Mesenchymal stem cell (in vitro differentiated cells and primary cell): ENCODE measurements around the gene PPIAL4G. TPM values are rescaled to one million over a fixed set of nuclear protein-coding genes. Genes with fewer than 3 reads are reported as not detected.
"Not testable (repeated sequence)": the region's sequence is repeated elsewhere in the genome, so short reads cannot be mapped to it uniquely, and the experiment has no call there.

Experiments
- DNase-seq: peaks from one replicate; pipeline ENCODE4 v3.0.0-alpha.2; 2013
- H2AFZ ChIP-seq: one replicate; pipeline ENCODE4 v1.6.1; 2013; ENCODE audit warnings: low read depth, mild to moderate bottlenecking, control low read depth, inconsistent platforms, low read length, moderate library complexity
- H2AK5ac ChIP-seq: 2 replicates; pipeline ENCODE4 v1.6.1; 2013; ENCODE audit warnings: low read length, moderate library complexity, mild to moderate bottlenecking, inconsistent platforms; ENCODE audit not compliant: severe bottlenecking
- H2BK120ac ChIP-seq: one replicate; pipeline ENCODE4 v1.6.1; 2013; ENCODE audit warnings: low read depth, mild to moderate bottlenecking, inconsistent platforms, low read length, moderate library complexity
- H2BK12ac ChIP-seq, 2 experiments: one replicate each; pipeline ENCODE4 v1.6.1; 2013; ENCODE audit warnings: inconsistent platforms in 2 of 2, low read length in 2 of 2, mild to moderate bottlenecking in 2 of 2, moderate library complexity in 2 of 2, control low read depth in 1 of 2
- H2BK15ac ChIP-seq: one replicate; pipeline ENCODE4 v1.6.1; 2013; ENCODE audit warnings: mild to moderate bottlenecking, low read depth, inconsistent platforms; ENCODE audit not compliant: poor library complexity, severe bottlenecking
- H2BK5ac ChIP-seq: 2 replicates; pipeline ENCODE4 v1.6.1; 2013; ENCODE audit warnings: low read depth, mild to moderate bottlenecking, low read length, control low read depth, inconsistent platforms; ENCODE audit not compliant: poor library complexity, severe bottlenecking
- H3K14ac ChIP-seq, 2 experiments: one replicate each; pipeline ENCODE4 v1.6.1; 2013; ENCODE audit warnings: inconsistent platforms in 2 of 2, low read length in 2 of 2, control low read depth in 1 of 2, mild to moderate bottlenecking in 1 of 2, moderate library complexity in 1 of 2
- H3K18ac ChIP-seq, 2 experiments: one replicate each; pipeline ENCODE4 v1.6.1; 2013; ENCODE audit warnings: inconsistent platforms in 2 of 2, low read length in 2 of 2, control low read depth in 1 of 2, low read depth in 1 of 2, mild to moderate bottlenecking in 1 of 2
- H3K23ac ChIP-seq, 2 experiments: one replicate each; pipeline ENCODE4 v1.6.1; 2013; ENCODE audit warnings: inconsistent platforms in 2 of 2, low read length in 2 of 2, mild to moderate bottlenecking in 2 of 2, moderate library complexity in 2 of 2, control low read depth in 1 of 2
- H3K27ac ChIP-seq: 2 replicates; pipeline ENCODE4 v1.5.1; 2013; ENCODE audit warnings: mild to moderate bottlenecking, moderate library complexity, low read length, control low read depth, inconsistent platforms; ENCODE audit not compliant: poor library complexity, severe bottlenecking
- H3K27me3 ChIP-seq, 2 experiments: 2 replicates each; pipeline versions ENCODE4 v1.6.1 to v1.7.0; 2013; ENCODE audit warnings: low read length in 2 of 2, mild to moderate bottlenecking in 2 of 2, moderate library complexity in 2 of 2, control low read depth in 1 of 2, inconsistent platforms in 1 of 2; ENCODE audit not compliant: control insufficient read depth in 1 of 2, insufficient read depth in 1 of 2
- H3K36me3 ChIP-seq, 2 experiments: 2 replicates each; pipeline versions ENCODE4 v1.6.1 to v1.7.0; 2013; ENCODE audit warnings: low read length in 2 of 2, control low read depth in 1 of 2, inconsistent platforms in 1 of 2, low read depth in 1 of 2, mild to moderate bottlenecking in 1 of 2; ENCODE audit not compliant: insufficient read depth in 2 of 2, control insufficient read depth in 1 of 2
- H3K4ac ChIP-seq, 2 experiments: one replicate each; pipeline ENCODE4 v1.6.1; 2013; ENCODE audit warnings: inconsistent platforms in 2 of 2, low read length in 2 of 2, mild to moderate bottlenecking in 2 of 2, moderate library complexity in 2 of 2, control low read depth in 1 of 2, low read depth in 1 of 2
- H3K4me1 ChIP-seq: 2 replicates; pipeline ENCODE4 v1.6.1; 2013; ENCODE audit warnings: low read depth, low read length, control low read depth; ENCODE audit not compliant: control insufficient read depth, insufficient read depth
- H3K4me2 ChIP-seq: 2 replicates; pipeline ENCODE4 v1.6.1; 2013; ENCODE audit warnings: low read length, mild to moderate bottlenecking, inconsistent platforms; ENCODE audit not compliant: poor library complexity, severe bottlenecking
- H3K4me3 ChIP-seq, 2 experiments: 2 replicates each; pipeline versions ENCODE4 v1.5.1 to v1.7.0; 2013; ENCODE audit warnings: low read length in 2 of 2, mild to moderate bottlenecking in 2 of 2, control low read depth in 1 of 2, low read depth in 1 of 2; ENCODE audit not compliant: insufficient read depth in 1 of 2
- H3K79me1 ChIP-seq: replicated peaks from 2 replicates; pipeline ENCODE4 v1.6.1; 2013; ENCODE audit warnings: mild to moderate bottlenecking, control low read depth, low read length, inconsistent platforms; ENCODE audit not compliant: poor library complexity, severe bottlenecking
- H3K9ac ChIP-seq: 2 replicates; pipeline ENCODE4 v1.7.0; 2013; ENCODE audit warnings: mild to moderate bottlenecking, low read length, moderate library complexity
- H3K9me3 ChIP-seq: 2 replicates; pipeline ENCODE4 v1.7.0; 2013; ENCODE audit warnings: mild to moderate bottlenecking, low read length; ENCODE audit not compliant: control insufficient read depth
- H4K8ac ChIP-seq: one replicate; pipeline ENCODE4 v1.6.1; 2013; ENCODE audit warnings: inconsistent platforms, mild to moderate bottlenecking, low read length, moderate library complexity
- H4K91ac ChIP-seq: one replicate; pipeline ENCODE4 v1.6.1; 2013; ENCODE audit warnings: mild to moderate bottlenecking, low read length, inconsistent platforms
- WGBS: methylation state at CpG from one replicate; pipeline ENCODE4 v1.1.7; 2013; ENCODE audit warnings: mixed read lengths; 5-methylcytosine and 5-hydroxymethylcytosine counted together
- polyA plus RNA-seq, 2 experiments: library from polyadenylated mRNA; stranded (reverse); fragments of 200-250 nt; gene quantifications; one replicate each; pipeline ENCODE4 v1.2.3, GENCODE V29; 2013

PPIAL4G gene
- polyA plus RNA-seq (2013, experiment 1 of 2), result not detected
- polyA plus RNA-seq (2013, experiment 2 of 2), result 0.01 TPM

- not testable (repeated sequence) for H3K4me1 ChIP-seq, H3K23ac ChIP-seq, H3K4me2 ChIP-seq, H2BK12ac ChIP-seq, H3K36me3 ChIP-seq, H3K18ac ChIP-seq, H3K4ac ChIP-seq, H4K8ac ChIP-seq, H3K9ac ChIP-seq, H3K4me3 ChIP-seq, H2BK15ac ChIP-seq, H2BK5ac ChIP-seq, H3K27ac ChIP-seq, DNase-seq, H2BK120ac ChIP-seq, H3K27me3 ChIP-seq, H3K9me3 ChIP-seq, H4K91ac ChIP-seq, H3K14ac ChIP-seq, H2AK5ac ChIP-seq, H3K79me1 ChIP-seq, H2AFZ ChIP-seq
- 87% methylated on average over 8 of the region's 12 CpGs for WGBS
Observed at GRCh38 chr1:148483029-148483428, at the start of gene PPIAL4G. TSS of gene PPIAL4G (minus strand) at chr1:148483302. CDS start at chr1:148483252, 50 bp downstream.

- H3K27ac ChIP-seq, H3K79me1 ChIP-seq, H2AK5ac ChIP-seq, DNase-seq, H3K14ac ChIP-seq, H2BK15ac ChIP-seq, H3K18ac ChIP-seq, H3K4me1 ChIP-seq, H3K4ac ChIP-seq, H4K8ac ChIP-seq, H2BK120ac ChIP-seq, H4K91ac ChIP-seq, H3K9ac ChIP-seq, H3K9me3 ChIP-seq, H2BK5ac ChIP-seq, H3K4me2 ChIP-seq, H2AFZ ChIP-seq, H2BK12ac ChIP-seq, H3K27me3 ChIP-seq, H3K4me3 ChIP-seq, H3K23ac ChIP-seq: not testable (repeated sequence)
- WGBS, result 92% methylated on average over 2 of the region's 4 CpGs
- H3K36me3 ChIP-seq, result peaks cover 0 to 14% of the 10 kb centered on the region in 2 experiments
Observed at GRCh38 chr1:148532158-148532557, 49.1 kb upstream of the PPIAL4G start.

- not testable (repeated sequence) for H3K27me3 ChIP-seq, H3K27ac ChIP-seq, H4K91ac ChIP-seq, H2BK5ac ChIP-seq, H3K4me2 ChIP-seq, H3K4me1 ChIP-seq, H3K23ac ChIP-seq, H3K9me3 ChIP-seq, H3K36me3 ChIP-seq, H2BK15ac ChIP-seq, H3K14ac ChIP-seq, H3K18ac ChIP-seq, H4K8ac ChIP-seq, H2AK5ac ChIP-seq, H2BK12ac ChIP-seq, H2BK120ac ChIP-seq, H2AFZ ChIP-seq, H3K79me1 ChIP-seq, H3K4ac ChIP-seq
- Histone ChIP-seq H3K4me3 (peak overlapping the region in 1 of 2 experiments; percentile 47), H3K9ac (peak overlapping the region; percentile 48)
- peak; percentile 61 for DNase-seq
- 5% methylated on average over 8 of the region's 25 CpGs for WGBS
Observed at GRCh38 chr1:148529101-148529567, 46.0 kb upstream of the PPIAL4G start.

- H3K9ac ChIP-seq, H2BK120ac ChIP-seq, H3K18ac ChIP-seq, H3K9me3 ChIP-seq, H3K79me1 ChIP-seq, H3K4ac ChIP-seq, H3K14ac ChIP-seq, H2AFZ ChIP-seq, H3K4me2 ChIP-seq, DNase-seq, H3K4me3 ChIP-seq, H3K23ac ChIP-seq, H2BK12ac ChIP-seq, H2BK5ac ChIP-seq, H4K8ac ChIP-seq, H2BK15ac ChIP-seq, H3K27ac ChIP-seq, H3K36me3 ChIP-seq, H3K27me3 ChIP-seq, H4K91ac ChIP-seq, H3K4me1 ChIP-seq, H2AK5ac ChIP-seq: not testable (repeated sequence)
- WGBS, result no CpG with 5 or more reads among the region's 24 CpGs
Observed at GRCh38 chr1:148528591-148528990, 45.5 kb upstream of the PPIAL4G start.
